SK-N-SH treated with all-trans-retinoic acid at 6 μM for 48 hours (cell line): ENCODE data around the gene MYO3B.
"Not testable (repeated sequence)": the region's sequence is repeated elsewhere in the genome, so short reads cannot be mapped to it uniquely, and the experiment has no call there.

Experiments used
- ATAC-seq: fragments of 200-7000 bp; cut with Tn5 transposase; 3 replicates; pipeline ENCODE4 v1.9.1; 2020; ENCODE audit warnings: mild to moderate bottlenecking, moderate library complexity
- ARNTL ChIP-seq: fragments of 450-650 bp; formaldehyde crosslinking; IDR thresholded peaks from 2 replicates; pipeline ENCODE4 v1.5.0; 2020; ENCODE audit warnings: low read depth, mild to moderate bottlenecking, moderate library complexity, borderline replicate concordance
- BACH2 ChIP-seq: fragments of 250-450 bp; sonication (Bioruptor Pico); IDR thresholded peaks from 2 replicates; pipeline ENCODE4 v1.9.0; 2021; ENCODE audit warnings: mild to moderate bottlenecking, borderline replicate concordance
- CREB5 ChIP-seq: fragments of 250-450 bp; sonication (Bioruptor Pico); IDR thresholded peaks from 2 replicates; pipeline ENCODE4 v1.5.1; 2020; ENCODE audit warnings: low read depth, mild to moderate bottlenecking, moderate library complexity
- CSDC2 ChIP-seq: fragments of 250-450 bp; sonication (Bioruptor Pico); IDR thresholded peaks from 2 replicates; pipeline ENCODE4 v1.5.0; 2020; ENCODE audit warnings: mild to moderate bottlenecking, moderate library complexity
- CSRNP3 ChIP-seq: fragments of 250-450 bp; sonication (Bioruptor Pico); IDR thresholded peaks from 2 replicates; pipeline ENCODE4 v1.5.1; 2021; ENCODE audit warnings: mild to moderate bottlenecking, moderate library complexity
- ESRRG ChIP-seq: fragments of 250-450 bp; sonication (Bioruptor Pico); IDR thresholded peaks from 2 replicates; pipeline ENCODE4 v1.6.1; 2021; ENCODE audit warnings: mild to moderate bottlenecking
- ISL1 ChIP-seq: fragments of 250-450 bp; sonication (Bioruptor Pico); IDR thresholded peaks from 2 replicates; pipeline ENCODE4 v2.1.2; 2022; ENCODE audit warnings: mild to moderate bottlenecking, moderate library complexity
- PATZ1 ChIP-seq: fragments of 250-450 bp; sonication (Bioruptor Pico); IDR thresholded peaks from 2 replicates; pipeline ENCODE4 v1.8.0; 2020; ENCODE audit warnings: mild to moderate bottlenecking, moderate library complexity, borderline replicate concordance
- POU6F1 ChIP-seq: fragments of 250-450 bp; sonication (Bioruptor Pico); IDR thresholded peaks from 2 replicates; pipeline ENCODE4 v1.8.0; 2021; ENCODE audit warnings: low read depth, mild to moderate bottlenecking, moderate library complexity, borderline replicate concordance
- PPARA ChIP-seq: fragments of 250-450 bp; sonication (Bioruptor Pico); IDR thresholded peaks from 2 replicates; pipeline ENCODE4 v1.5.0; 2020; ENCODE audit warnings: mild to moderate bottlenecking, borderline replicate concordance
- RARB ChIP-seq: fragments of 250-450 bp; sonication (Bioruptor Pico); IDR thresholded peaks from 2 replicates; pipeline ENCODE4 v1.8.0; 2021; ENCODE audit warnings: mild to moderate bottlenecking, moderate library complexity
- SNAI2 ChIP-seq: fragments of 250-450 bp; sonication (Bioruptor Pico); IDR thresholded peaks from 2 replicates; pipeline ENCODE4 v1.5.0; 2020; ENCODE audit warnings: mild to moderate bottlenecking, moderate library complexity
- TCF4 ChIP-seq: fragments of 250-450 bp; sonication (Bioruptor Pico); IDR thresholded peaks from 2 replicates; pipeline ENCODE4 v1.8.0; 2021; ENCODE audit warnings: mild to moderate bottlenecking, moderate library complexity, borderline replicate concordance
- TOX ChIP-seq: fragments of 250-450 bp; sonication (Bioruptor Pico); IDR thresholded peaks from 2 replicates; pipeline ENCODE4 v1.8.0; 2021; ENCODE audit warnings: mild to moderate bottlenecking, moderate library complexity, borderline replicate concordance
- TSHZ2 ChIP-seq: fragments of 250-450 bp; sonication (Bioruptor Pico); IDR thresholded peaks from 2 replicates; pipeline ENCODE4 v1.5.0; 2020; ENCODE audit warnings: mild to moderate bottlenecking, moderate library complexity
- ZC3H10 ChIP-seq: fragments of 250-450 bp; sonication (Bioruptor Pico); IDR thresholded peaks from 2 replicates; pipeline ENCODE4 v1.5.1; 2021; ENCODE audit warnings: mild to moderate bottlenecking, moderate library complexity
- ZFP30 ChIP-seq: fragments of 450-650 bp; formaldehyde crosslinking; IDR thresholded peaks from 2 replicates; pipeline ENCODE4 v1.5.0; 2022; ENCODE audit warnings: mild to moderate bottlenecking, moderate library complexity
- ZNF70 ChIP-seq: fragments of 450-650 bp; formaldehyde crosslinking; IDR thresholded peaks from 2 replicates; pipeline ENCODE4 v1.5.0; 2020; ENCODE audit warnings: mild to moderate bottlenecking, moderate library complexity
- ZNF8 ChIP-seq: fragments of 450-650 bp; formaldehyde crosslinking; IDR thresholded peaks from 2 replicates; pipeline ENCODE4 v1.5.0; 2020; ENCODE audit warnings: mild to moderate bottlenecking, moderate library complexity

MYO3B gene

GRCh38 chr2:170344663-170345346 lies 166.9 kb downstream of the MYO3B start:
- ATAC-seq, result no peak
- TF ChIP-seq CSDC2 (no peak), ARNTL (CRISPR knock-in tag) (no peak), ZC3H10 (CRISPR knock-in tag) (no peak), CSRNP3 (CRISPR knock-in tag) (no peak), ZNF8 (CRISPR knock-in tag) (no peak), ZFP30 (CRISPR knock-in tag) (no peak), POU6F1 (no peak)

GRCh38 chr2:170345607-170346006 lies 167.7 kb downstream of the MYO3B start:
- no peak for ATAC-seq
- TF ChIP-seq POU6F1, result no peak
- no peak for TF ChIP-seq SNAI2 (CRISPR knock-in tag)
- no peak for TF ChIP-seq ESRRG (CRISPR knock-in tag)
- TF ChIP-seq PATZ1 (CRISPR knock-in tag), result no peak
- no peak for TF ChIP-seq TOX
- TF ChIP-seq RARB (CRISPR knock-in tag), result no peak
- no peak for TF ChIP-seq ZNF70
- TF ChIP-seq TSHZ2 (CRISPR knock-in tag), result no peak
- TF ChIP-seq ISL1 (CRISPR knock-in tag), result no peak
- no peak for TF ChIP-seq ARNTL (CRISPR knock-in tag)
- TF ChIP-seq, all 23 proteins: peak for 0

GRCh38 chr2:170349269-170349668 lies 171.3 kb downstream of the MYO3B start:
- not testable (repeated sequence) for ATAC-seq

GRCh38 chr2:170350929-170351826 lies 173.2 kb downstream of the MYO3B start:
- ATAC-seq, result no peak
- TF ChIP-seq BACH2 (CRISPR knock-in tag), result no peak
- no peak for TF ChIP-seq ZC3H10 (CRISPR knock-in tag)
- no peak for TF ChIP-seq TCF4 (CRISPR knock-in tag)
- TF ChIP-seq CREB5 (CRISPR knock-in tag), result no peak
- TF ChIP-seq ZFP30 (CRISPR knock-in tag), result no peak
- no peak for TF ChIP-seq ISL1 (CRISPR knock-in tag)
- TF ChIP-seq PPARA (CRISPR knock-in tag), result no peak
- no peak for TF ChIP-seq CSDC2
- no peak for TF ChIP-seq PATZ1 (CRISPR knock-in tag)
- no peak for TF ChIP-seq POU6F1
- no peak for TF ChIP-seq RARB (CRISPR knock-in tag)
- no peak for TF ChIP-seq SNAI2 (CRISPR knock-in tag)
